Measurements from ENCODE around the gene NOC3L.
"Not testable (repeated sequence)": the region's sequence is repeated elsewhere in the genome, so short reads cannot be mapped to it uniquely, and the experiment has no call there.

The NOC3L gene

DNA sequence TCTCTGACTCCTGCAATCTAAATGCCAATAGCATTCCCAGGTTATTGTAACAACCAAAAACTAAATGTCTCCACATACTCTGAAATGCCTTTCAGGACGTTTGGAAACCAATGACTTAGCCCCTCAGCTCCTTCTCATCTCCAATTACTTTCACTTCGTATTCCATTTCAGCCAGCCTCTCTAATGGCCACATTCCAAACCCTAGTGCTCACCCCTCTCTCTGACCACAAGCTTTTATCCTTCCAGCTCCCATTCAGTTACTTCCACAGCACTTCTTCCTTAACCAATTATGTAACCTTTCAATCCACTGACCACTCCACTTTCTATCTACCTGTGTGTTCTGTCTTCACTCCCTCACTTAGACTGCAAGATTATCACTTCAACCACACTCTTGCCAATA is 4.3 kb downstream of the NOC3L start:
- no peak for TF ChIP-seq CTCF (IDR thresholded peaks at IDR 0.05; ENCODE audit: extremely low read depth, missing control alignments)
- no peak for DNase-seq (ENCODE audit: low spot score)

DNA sequence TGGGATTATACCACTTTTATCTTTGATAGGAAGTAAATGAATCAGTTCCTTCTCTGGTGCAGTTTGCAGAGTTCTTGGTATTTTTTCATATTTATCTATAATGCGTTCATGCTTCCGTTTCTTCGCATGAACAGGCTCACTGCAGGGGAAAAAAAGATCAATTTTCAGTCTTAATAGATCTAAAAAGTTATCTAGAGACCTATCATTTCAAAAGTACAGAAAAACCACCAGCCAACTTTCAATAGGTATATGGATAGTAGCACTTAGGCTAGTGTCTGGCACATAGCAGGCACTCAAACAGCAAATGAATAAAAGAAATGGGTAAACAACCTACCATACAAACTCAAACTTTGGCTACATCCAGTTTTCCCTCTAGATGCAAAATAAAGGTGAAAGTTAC is 5.5 kb downstream of the NOC3L start:
- DNase-seq (ENCODE audit: low spot score), result no peak
- TF ChIP-seq CTCF (IDR thresholded peaks at IDR 0.05; ENCODE audit: extremely low read depth, missing control alignments), result no peak

DNA sequence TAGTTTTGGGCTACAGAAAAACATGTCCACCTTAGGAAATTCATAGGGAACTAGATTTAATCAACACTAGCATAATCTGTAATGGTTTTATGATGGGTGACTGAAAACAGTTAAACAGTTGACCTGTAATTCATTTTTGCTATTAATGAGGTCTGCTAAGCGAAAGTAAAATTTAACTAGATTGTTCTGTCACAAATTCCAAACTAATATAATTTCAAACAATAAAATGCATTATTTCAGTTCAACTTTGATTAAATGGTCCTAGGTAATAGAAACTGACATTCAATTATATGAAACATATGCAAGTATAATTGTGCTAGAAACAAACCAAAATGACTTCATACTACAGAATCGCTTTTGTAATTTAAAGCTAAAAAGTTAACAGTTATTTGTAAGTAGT is 6.9 kb downstream of the NOC3L start:
- no peak for TF ChIP-seq CTCF (IDR thresholded peaks at IDR 0.05; ENCODE audit: extremely low read depth, missing control alignments)
- no peak for DNase-seq (ENCODE audit: low spot score)

DNA sequence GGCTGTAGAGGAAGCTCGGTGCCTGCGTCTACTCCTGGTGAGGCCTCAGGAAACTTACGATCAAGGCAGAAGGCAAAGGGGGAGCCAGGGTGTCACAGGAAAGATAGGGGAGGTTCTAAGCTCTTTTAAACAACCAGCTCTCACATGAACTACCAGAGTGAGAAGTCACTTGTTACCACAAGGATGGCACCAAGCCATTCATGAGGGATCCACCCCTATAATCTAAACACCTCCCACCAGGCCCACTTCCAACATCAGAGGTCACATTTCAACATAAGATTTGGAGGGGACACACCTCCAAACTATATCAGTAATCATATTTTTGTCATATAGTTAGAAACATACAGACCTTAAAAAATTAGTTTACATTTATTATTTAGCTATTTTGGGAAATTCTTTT is 9.4 kb downstream of the NOC3L start:
- no peak for TF ChIP-seq CTCF (IDR thresholded peaks at IDR 0.05; ENCODE audit: extremely low read depth, missing control alignments)
- no peak for DNase-seq (ENCODE audit: low spot score)

DNA sequence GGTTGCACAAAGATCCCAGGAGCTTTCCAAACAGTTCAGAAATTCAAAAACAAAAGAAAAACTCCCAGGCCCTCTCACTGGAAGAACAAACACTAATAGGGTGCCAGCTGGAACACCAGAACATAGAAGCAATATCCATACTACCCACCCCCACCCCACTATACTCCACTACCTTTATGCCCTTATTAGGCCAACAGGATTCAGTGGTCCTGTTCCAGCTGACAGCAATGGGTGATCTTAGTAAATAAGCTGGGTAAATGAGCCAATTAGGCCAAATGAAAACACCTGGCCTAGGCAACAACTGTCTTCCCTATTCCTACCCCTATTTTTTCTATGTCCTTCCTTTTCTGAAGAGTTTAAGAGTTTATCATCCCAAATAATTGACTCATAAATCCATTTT is 11.7 kb downstream of the NOC3L start:
- TF ChIP-seq CTCF (IDR thresholded peaks at IDR 0.05; ENCODE audit: extremely low read depth, missing control alignments), result no peak
- no peak for DNase-seq (ENCODE audit: low spot score)

- DNase-seq (ENCODE audit: low spot score), result not testable (repeated sequence)
Measured at GRCh38 chr10:94350500-94350899, 12.2 kb downstream of the NOC3L start.

DNA sequence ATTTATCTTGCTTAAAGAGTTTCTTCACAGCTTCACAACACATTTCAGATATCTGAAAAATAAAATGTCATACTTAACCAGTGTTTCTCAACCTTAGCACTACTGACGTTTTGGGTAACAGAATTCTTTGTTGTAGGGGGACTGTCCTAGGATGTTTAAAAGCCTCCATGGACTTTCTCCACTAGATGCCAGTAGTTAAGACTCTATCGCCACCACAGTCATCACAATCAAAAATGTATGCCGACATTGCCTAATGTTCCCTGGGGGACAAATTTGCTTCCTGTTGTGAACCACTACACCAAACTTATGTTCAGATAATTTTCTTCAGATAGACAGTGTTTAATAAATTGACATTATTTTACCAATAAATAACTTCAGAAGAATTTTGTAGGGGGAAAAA is 13.4 kb downstream of the NOC3L start:
- TF ChIP-seq CTCF (IDR thresholded peaks at IDR 0.05; ENCODE audit: extremely low read depth, missing control alignments), result no peak
- no peak for DNase-seq (ENCODE audit: low spot score)

DNA sequence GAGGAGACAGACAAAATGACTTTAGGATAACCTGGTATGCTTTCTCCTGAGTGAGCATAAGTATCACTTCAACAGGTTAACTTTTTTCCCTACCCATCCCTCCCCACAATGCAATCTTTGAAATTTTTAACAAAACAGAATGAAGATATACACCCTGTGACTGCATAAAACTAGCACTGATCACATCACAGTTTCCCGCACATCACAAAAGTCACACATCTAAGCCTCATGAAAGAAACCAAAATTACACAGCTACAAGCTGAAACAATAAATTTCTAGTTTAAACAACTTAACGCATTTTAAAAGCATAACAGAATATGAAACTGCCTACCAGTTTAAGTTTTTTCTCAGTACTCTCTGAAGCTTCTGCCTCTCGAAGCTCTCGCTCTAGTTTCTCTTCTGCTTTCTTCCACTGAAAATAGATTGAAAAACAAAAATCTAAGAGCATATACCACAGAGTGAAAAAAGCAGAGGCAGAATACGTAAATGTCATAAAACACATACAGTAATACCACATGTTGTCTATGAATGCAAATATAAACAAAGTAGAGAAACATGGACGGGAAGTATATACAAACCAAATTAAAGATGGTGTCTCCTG is 18.1 kb downstream of the NOC3L start:
- no peak for TF ChIP-seq CTCF (IDR thresholded peaks at IDR 0.05; ENCODE audit: extremely low read depth, missing control alignments)
- peak; percentile 60 for DNase-seq (ENCODE audit: low spot score)

Measured in GM20000 (cell line).